ENCODE data around the gene SMU1.
"Not testable (repeated sequence)": the region's sequence is repeated elsewhere in the genome, so short reads cannot be mapped to it uniquely, and the experiment has no call there.

The SMU1 gene

GRCh38 chr9:33105504-33105903 lies 29.0 kb upstream of the SMU1 start:
- DNase-seq, result no peak

DNA sequence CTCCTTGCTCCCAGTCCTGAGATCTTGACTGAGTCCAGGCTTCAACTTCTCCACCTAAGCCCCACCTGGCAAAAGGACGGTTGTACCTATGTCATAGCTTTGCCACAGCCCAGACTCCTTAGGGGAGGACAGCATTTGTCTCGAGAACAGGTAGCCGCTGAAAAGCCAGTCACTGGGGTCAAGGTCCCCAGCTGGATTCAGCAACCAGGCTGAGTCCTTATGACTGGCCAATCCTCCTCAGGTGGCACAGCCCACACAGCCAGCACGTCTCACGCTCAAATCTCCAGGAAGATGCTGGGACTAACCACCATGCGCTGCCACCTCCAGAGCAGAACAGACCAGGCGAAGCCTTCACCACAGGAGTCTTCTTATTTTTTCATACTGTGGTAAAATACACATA lies 27.9 kb upstream of the SMU1 start:
- no peak for DNase-seq

DNA sequence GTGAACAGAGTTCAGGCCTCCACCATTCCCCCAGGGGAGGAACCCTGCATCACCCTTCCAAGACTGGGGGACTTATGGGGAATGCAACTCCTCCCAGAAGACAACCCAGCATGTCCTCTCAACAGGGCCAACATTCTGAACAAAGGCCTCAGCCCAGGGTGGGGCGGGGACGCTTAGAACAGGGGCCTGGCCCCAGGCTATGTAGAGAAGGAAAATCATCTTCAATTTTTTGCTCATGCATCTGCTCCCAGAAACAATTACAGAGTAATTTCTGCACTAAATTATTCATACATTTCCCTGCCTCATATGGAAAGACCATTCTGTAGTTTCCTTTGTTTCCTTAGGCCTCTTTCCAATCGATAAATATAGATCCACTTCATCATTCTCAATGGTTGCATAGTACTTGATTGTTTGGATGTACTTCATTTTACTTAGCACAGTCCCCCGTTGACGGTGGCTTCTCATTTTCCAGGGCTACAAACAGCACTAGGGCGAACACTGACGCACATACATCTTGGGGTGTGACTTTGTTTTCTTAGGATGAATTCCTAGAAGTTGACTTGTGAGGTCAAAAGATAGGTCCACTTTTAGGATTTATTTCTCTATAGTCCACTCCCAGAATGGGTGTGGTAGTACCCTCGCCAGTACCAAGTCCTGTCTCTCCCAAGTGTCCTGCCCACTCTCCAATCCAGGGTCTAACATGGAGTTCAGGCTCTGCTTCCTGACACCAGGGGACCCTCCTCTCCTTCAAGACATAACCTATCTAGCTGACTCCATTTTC lies 27.2 kb upstream of the SMU1 start:
- no peak for DNase-seq

- no peak for DNase-seq
These were observed 26.2 kb upstream of the SMU1 start for GRCh38 chr9:33102551-33103210.

DNA sequence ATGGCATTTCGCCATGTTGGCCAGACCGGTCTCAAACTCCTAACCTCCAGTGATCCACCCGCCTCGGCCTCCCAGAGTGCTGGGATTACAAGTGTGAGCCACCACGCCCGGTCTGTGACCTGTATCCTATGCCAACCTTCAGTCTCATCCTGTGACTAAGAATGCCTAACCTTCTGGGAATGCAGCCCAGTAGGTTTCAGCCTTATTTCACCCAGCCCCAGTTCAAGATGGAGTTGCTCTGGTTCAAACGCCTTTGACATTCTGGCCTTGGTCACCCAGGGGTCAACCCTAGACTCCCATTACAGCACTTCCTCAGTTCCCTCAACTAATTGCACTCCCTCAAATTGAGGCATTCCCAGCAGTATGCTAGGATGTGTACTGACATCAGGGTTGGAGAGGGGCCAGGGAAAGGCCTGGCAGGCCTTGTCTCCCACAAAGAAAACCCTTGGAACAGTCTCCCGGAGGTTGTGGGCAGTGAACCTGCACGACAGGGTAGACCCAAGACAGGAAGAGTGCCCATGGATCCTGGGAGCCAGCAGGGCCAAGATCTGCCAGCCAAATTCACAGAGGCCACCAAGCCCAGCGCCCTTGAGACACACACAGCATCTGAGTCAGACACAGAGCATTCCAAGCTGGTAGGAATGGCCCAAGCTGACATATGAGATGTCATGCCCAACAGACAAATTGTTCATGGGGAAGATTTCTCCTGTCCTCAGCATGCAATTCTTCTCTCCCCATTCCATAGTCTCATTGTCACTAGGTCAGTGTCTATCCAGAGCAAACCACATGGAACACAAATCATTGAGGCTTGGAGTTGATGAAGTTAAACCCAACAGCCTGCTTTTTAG lies 24.9 kb upstream of the SMU1 start:
- DNase-seq, result no peak

DNA sequence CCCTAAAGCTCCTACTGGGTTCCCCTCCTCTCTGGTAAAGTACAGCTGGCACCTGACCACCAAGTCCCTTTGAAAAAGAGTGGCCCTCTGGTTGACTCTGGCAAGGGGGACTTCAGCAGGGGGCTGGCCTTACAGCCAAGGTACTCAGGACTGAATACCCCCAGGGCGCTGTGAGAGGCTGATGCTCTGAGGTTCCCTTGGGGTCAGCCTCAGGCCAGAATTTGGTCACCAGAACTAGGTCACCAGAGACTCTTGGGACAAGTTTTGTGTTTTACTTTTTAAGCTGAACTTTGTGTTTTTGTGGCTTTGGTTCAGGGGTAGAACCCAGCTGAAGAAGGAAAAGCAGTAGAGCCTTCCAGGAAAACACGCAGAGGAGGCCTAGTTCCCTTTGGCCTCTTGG lies 23.3 kb upstream of the SMU1 start:
- DNase-seq, result no peak

DNA sequence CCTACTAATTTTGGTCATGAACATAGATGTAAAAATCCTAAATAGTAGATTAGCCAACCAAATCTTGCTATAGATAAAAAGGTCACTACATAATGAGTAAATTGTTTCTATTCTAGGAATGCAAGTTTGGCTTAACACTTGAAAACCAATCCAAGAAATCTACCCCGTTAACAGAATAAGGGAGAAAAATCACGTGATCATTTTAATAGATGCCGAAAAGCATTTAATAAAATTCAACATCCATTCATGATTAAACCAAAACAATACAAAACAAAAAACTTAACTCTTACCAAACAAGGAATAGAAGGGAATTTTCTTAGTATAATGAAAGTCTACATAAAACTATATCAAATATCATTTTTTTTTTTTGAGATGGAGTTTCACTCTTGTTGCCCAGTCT lies 20.7 kb upstream of the SMU1 start:
- DNase-seq, result no peak

GRCh38 chr9:33092634-33093033 lies 16.2 kb upstream of the SMU1 start:
- no peak for DNase-seq

DNA sequence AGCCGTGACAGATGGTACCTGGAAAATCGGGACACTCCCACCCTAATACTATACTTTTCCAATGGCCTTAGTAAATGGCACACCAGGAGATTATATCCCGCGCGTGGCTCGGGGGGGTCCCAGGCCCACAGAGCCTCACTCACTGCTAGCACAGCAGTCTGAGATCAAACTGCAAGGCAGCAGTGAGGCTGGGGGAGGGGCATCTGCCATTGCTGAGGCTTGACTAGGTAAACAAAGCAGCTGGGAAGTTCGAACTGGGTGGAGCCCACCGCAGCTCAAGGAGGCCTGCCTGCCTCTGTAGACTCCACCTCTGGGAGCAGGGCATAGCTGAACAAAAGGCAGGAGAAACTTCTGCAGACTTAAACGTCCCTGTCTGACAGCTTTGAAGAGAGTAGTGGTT lies 9.2 kb upstream of the SMU1 start:
- DNase-seq, result not testable (repeated sequence)

DNA sequence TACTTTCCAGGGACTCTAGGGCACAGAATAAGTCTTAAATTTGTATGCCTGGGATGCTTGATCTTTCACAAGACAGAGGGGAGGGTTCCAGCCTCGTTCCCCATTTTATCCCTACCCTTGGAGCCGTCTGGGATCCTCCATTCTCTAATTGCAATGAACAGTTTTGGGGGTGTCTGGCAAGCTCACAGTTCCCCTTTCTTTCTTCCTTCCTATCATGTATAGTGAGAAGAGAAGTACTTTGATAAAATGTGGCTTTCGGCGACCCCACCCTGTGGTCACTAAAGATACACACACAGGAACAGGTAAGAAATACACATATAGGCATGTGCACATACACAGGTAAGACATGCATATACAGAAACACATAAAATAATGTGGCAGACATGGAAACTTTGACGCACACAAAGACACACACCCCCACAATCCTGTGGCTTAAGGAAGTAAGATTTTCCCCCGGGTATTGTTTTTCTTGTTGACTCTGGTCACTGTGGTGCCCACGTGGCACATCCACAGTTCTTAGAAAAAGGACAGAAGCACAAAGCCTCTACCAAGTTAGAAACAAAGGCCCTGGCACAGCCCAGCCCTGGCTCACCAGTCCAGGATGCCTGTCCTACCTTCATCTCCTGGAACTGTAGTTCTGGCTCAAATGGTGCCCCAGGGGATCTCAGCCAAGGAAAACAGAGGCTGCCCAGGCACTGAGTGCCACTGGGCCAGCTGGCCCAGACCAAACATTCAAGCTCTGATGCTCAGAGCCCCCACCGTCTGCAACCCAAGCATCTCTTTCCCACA lies 6.3 kb upstream of the SMU1 start:
- peak; percentile 33 to 47 for DNase-seq

- DNase-seq, result no peak
These were observed 5.7 kb upstream of the SMU1 start for GRCh38 chr9:33082128-33082527.

DNA sequence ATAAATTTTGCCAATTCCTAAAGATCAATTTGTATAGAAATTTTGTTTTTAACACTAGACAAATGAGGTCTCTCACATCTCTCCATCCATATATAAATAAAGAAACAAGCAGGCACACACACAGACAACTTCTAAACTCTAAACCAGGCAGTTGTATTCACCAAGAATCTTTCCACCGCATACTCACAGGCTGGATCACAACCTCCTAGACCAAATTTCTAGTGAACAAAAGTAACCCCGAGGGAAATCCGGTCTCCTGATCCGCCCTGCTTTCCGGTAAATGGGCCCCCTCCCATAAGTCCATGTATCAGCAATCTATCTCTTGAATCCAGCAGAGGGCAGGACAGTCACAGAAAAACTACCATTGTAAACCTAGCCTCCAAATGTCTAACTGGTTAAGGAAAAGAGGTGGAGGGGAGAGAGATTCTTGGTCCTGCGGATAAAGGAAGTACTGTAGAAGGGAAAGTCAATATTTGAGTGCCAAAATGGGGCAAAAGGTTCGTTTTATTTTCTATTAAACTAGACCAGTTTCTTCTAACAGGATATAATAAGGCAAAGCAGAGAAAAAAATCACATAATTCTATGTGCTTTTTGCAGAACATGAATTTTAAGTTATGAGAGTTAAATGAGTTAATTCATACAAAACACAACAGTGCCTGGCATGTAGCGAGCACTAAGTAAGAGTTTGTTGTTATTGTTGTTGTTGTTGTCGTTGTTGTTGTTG lies 4.8 kb upstream of the SMU1 start:
- peak; percentile 61 to 67 for DNase-seq

DNA sequence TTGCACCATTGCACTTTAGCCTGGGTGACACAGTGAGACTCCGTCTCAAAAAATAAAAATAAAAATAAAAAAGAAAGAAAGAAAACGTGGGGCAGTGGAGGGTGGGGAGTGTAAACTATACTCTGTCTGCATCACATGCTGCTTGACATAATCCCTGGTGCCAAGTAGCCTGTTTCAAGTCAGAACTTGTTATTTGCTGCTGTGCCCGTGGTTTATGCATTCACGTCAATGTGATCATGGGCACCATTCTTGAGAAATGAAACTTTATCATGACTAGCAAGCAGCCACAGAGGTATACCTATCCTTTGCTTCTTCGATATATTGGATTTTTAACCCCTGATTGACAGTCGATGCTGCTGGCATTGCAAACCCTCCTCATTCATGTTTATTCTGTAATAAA lies 4.1 kb upstream of the SMU1 start:
- DNase-seq, result no peak

DNA sequence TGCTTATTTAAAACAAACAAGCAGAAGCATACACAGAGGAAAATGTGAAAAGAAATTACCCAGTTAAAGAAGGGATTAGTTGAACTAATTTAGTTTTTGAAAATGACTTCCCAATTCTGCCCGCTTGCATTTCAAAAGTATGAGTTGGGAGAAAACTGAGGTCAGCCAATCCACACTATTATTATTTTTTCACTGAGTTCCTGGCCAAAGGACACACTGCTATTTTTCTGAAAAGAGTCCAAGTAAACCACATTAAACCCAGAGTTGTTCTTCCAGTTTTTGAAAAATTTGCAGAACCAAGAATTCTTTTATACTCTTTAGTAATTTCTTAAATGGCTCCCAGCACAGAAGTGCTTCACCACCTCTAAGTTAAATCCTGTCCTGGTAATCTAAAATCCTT lies 7.5 kb downstream of the SMU1 start:
- no peak for DNase-seq

GRCh38 chr9:33065157-33066076 lies 11.1 kb downstream of the SMU1 start:
- no peak for DNase-seq

- no peak for DNase-seq
These were observed 25.3 kb downstream of the SMU1 start for GRCh38 chr9:33051144-33051543.

- DNase-seq, result no peak
These were observed 26.7 kb downstream of the SMU1 start for GRCh38 chr9:33049680-33050361.

DNA sequence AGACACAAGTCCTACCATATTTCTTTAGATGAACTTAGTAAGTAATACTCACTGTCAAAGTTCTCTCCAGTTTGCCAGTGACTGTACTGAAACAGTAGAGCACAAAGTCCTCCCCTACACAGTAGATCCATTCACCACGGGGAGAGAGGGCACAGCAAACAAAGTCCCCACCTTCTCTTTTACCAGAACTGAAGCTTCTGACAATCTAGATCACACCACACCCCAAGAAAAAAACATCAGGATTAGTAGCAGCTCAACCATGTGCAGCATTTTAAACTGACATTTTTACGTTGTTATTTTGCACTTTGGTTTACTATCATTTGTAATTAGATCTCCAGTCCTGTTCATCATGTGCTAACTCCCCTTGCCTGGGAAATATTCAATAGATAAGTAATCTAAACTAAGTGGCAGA lies 28.4 kb downstream of the SMU1 start:
- no peak for DNase-seq

DNA sequence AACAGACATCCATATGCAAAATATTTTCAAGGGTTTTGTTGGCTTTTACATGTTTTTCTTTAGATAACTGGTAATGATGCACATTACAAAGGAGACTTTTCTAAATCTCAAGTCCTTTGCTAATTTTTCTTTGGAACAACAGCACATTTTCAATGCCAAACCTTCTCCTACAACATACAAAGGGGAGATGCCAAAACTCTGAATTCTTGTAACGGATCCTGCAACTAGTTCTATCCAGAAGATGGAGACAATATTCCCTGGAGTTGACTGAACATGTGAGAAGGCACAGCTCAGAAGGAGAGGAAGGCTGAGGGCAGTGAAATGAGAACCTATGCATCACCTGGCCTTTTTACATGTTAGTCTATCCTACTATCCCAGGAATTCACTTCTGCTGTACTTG lies 30.4 kb downstream of the SMU1 start:
- DNase-seq, result no peak

DNA sequence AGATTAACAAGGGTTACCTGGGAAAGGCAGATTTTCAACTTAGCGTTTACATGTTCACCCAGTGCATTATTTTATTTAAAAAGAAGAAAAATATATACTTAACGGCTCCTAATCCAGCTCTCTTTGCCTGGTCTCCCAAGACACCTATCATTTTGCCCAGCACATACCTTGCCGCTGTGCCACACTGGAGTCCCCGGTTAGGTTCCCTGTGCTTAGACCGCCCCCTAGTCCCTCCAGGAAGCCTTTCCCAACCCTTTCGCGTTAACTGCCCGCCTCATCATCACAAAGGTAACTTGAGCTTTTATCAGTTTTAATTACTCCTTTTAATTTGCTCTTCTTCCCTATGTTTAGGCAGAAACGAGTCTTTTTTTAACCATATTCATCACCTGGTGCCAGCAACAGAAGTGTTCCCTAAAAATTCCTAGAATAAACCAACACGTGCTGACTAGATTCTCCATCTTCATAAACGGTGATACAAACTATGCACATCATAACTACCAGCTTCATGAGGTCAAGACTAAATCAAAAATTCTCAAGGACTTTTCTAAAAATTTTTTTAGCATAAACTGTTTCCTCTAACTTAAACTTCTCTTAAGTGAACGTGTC lies 31.7 kb downstream of the SMU1 start:
- DNase-seq, result no peak

Data from activated T-cell treated with anti-CD3 and anti-CD28 coated beads, Interleukin-2, amount 50 U/mL, for 48 hours (primary cell).